SK-N-SH (cell line): ENCODE data around the gene CLDN14. TPM values are rescaled to one million over a fixed set of nuclear protein-coding genes. Genes with fewer than 3 reads are reported as not detected.

Experiments used
- CTCF ChIA-PET: fragments of 300-600, 350-600 bp; formaldehyde crosslinking; extraction: SDS; loops from one replicate; lab custom pipeline; 2021; lab: Yijun Ruan, JAX
- POLR2A ChIA-PET: fragments of 350-600 bp; sonication (Branson Sonifier 250); formaldehyde crosslinking; extraction: SDS; loops from one replicate; lab custom pipeline; 2020; ENCODE audit warnings: antibody characterized with exemption, inconsistent platforms; lab: Yijun Ruan, JAX
- DNase-seq: peaks from one replicate; pipeline ENCODE4 v3.0.0; 2012
- H2AFZ ChIP-seq: fragments of 200-600 bp; sonication (generic); 2 replicates; pipeline ENCODE4 v1.8.1; 2016; ENCODE audit warnings: antibody characterized with exemption, mild to moderate bottlenecking, low read depth
- H3F3A ChIP-seq: fragments of 200-600 bp; sonication (generic); replicated peaks from 2 replicates; pipeline ENCODE3; 2016; ENCODE audit warnings: antibody characterized with exemption, mild to moderate bottlenecking; ENCODE audit not compliant: insufficient read depth
- H3K27ac ChIP-seq, 2 experiments: fragments of 200-500 bp in 1 of 2; fragments of 200-600 bp in 1 of 2; sonication (Bioruptor generic) in 1 of 2; sonication (generic), shearing (Covaris generic) in 1 of 2; 2 replicates each; pipeline versions ENCODE4 v1.5.1 to v1.6.1; 2014 to 2016; ENCODE audit warnings: low read depth in 2 of 2, inconsistent platforms in 1 of 2, low read length in 1 of 2, mild to moderate bottlenecking in 1 of 2, mixed read lengths in 1 of 2
- H3K27me3 ChIP-seq: fragments of 200-600 bp; sonication (generic), shearing (Covaris generic); 2 replicates; pipeline ENCODE4 v1.6.1; 2016; ENCODE audit warnings: mixed run types; ENCODE audit not compliant: insufficient read depth
- H3K36me3 ChIP-seq, 2 experiments: fragments of 200-500 bp in 1 of 2; fragments of 200-600 bp in 1 of 2; sonication (Bioruptor generic) in 1 of 2; sonication (generic) in 1 of 2; replicated peaks in 1 of 2; 2 replicates each; pipeline versions ENCODE3 to v1.5.1; 2014 to 2016; ENCODE audit warnings: low read length in 1 of 2, mild to moderate bottlenecking in 1 of 2; ENCODE audit not compliant: insufficient read depth in 2 of 2, control insufficient read depth in 1 of 2
- H3K4me1 ChIP-seq, 2 experiments: fragments of 200-500 bp in 1 of 2; fragments of 200-600 bp in 1 of 2; sonication (Bioruptor generic) in 1 of 2; sonication (generic), shearing (Covaris generic) in 1 of 2; 2 replicates each; pipeline versions ENCODE4 v1.5.1 to v1.6.1; 2014 to 2016; ENCODE audit warnings: low read depth in 1 of 2, low read length in 1 of 2, mixed run types in 1 of 2; ENCODE audit not compliant: insufficient read depth in 2 of 2, control insufficient read depth in 1 of 2
- H3K4me2 ChIP-seq: fragments of 200-600 bp; sonication (generic), shearing (Covaris generic); 2 replicates; pipeline ENCODE4 v1.6.1; 2017; ENCODE audit warnings: mixed run types
- H3K4me3 ChIP-seq, 2 experiments: fragments of 200-500 bp in 1 of 2; fragments of 200-600 bp in 1 of 2; sonication (Bioruptor generic) in 1 of 2; sonication (generic), shearing (Covaris generic) in 1 of 2; 2 replicates each; pipeline versions ENCODE4 v1.5.1 to v1.8.1; 2014 to 2016; ENCODE audit warnings: low read depth in 2 of 2, inconsistent platforms in 1 of 2, low read length in 1 of 2, mild to moderate bottlenecking in 1 of 2, mixed read lengths in 1 of 2, moderate library complexity in 1 of 2
- H3K79me2 ChIP-seq: fragments of 200-600 bp; sonication (generic); 2 replicates; pipeline ENCODE4 v1.8.1; 2017; ENCODE audit warnings: mild to moderate bottlenecking; ENCODE audit not compliant: insufficient read depth
- H3K9ac ChIP-seq: fragments of 200-600 bp; sonication (generic); 2 replicates; pipeline ENCODE4 v1.6.1; 2017; ENCODE audit warnings: mixed run types
- H3K9me2 ChIP-seq: fragments of 200-600 bp; sonication (generic); 2 replicates; pipeline ENCODE4 v1.6.1; 2017; ENCODE audit warnings: mixed run types
- H3K9me3 ChIP-seq: fragments of 200-600 bp; sonication (generic); 2 replicates; pipeline ENCODE4 v1.6.1; 2017; ENCODE audit warnings: mixed run types, mild to moderate bottlenecking, moderate library complexity
- H4K20me1 ChIP-seq: fragments of 200-600 bp; sonication (generic); 2 replicates; pipeline ENCODE4 v1.6.1; 2017; ENCODE audit warnings: mild to moderate bottlenecking, mixed run types; ENCODE audit not compliant: insufficient read depth
- CHD2 ChIP-seq: fragments of 150-350 bp; IDR thresholded peaks from 2 replicates; pipeline ENCODE4 v1.6.1; 2018; ENCODE audit warnings: low read length; ENCODE audit not compliant: partially characterized antibody
- CTCF ChIP-seq: fragments of 200-600 bp; sonication (generic); IDR thresholded peaks from 2 replicates; pipeline ENCODE4 v1.6.1; 2017; ENCODE audit warnings: antibody characterized with exemption, mild to moderate bottlenecking, moderate library complexity
- ELF1 ChIP-seq: IDR thresholded peaks from 2 replicates; pipeline ENCODE4 v1.4.0; 2012
- FOSL2 ChIP-seq: IDR thresholded peaks from 2 replicates; pipeline ENCODE4 v1.4.0; 2012; ENCODE audit warnings: low read depth, mild to moderate bottlenecking, moderate library complexity, borderline replicate concordance
- JUND ChIP-seq: IDR thresholded peaks from 2 replicates; pipeline ENCODE4 v1.4.0; 2012
- MAX ChIP-seq: IDR thresholded peaks from 2 replicates; pipeline ENCODE4 v1.4.0; 2012; ENCODE audit warnings: low read depth
- MEF2A ChIP-seq: IDR thresholded peaks from 2 replicates; pipeline ENCODE4 v1.4.0; 2012; ENCODE audit warnings: low read depth, borderline replicate concordance
- NFIC ChIP-seq: IDR thresholded peaks from 2 replicates; pipeline ENCODE4 v1.4.0; 2012; ENCODE audit warnings: borderline replicate concordance
- NRF1 ChIP-seq: IDR thresholded peaks from 2 replicates; pipeline ENCODE4 v1.6.1; 2012; ENCODE audit warnings: low read depth, mild to moderate bottlenecking, low read length
- RAD21 ChIP-seq: IDR thresholded peaks from 2 replicates; pipeline ENCODE4 v1.6.1; 2012; ENCODE audit warnings: mild to moderate bottlenecking, low read length
- REST ChIP-seq: IDR thresholded peaks from 2 replicates; pipeline ENCODE4 v1.6.1; 2012; ENCODE audit warnings: mild to moderate bottlenecking, low read depth, low read length, moderate library complexity
- RXRA ChIP-seq: IDR thresholded peaks from 2 replicates; pipeline ENCODE4 v1.4.0; 2012; ENCODE audit warnings: low read depth, mild to moderate bottlenecking, borderline replicate concordance
- TAF1 ChIP-seq: IDR thresholded peaks from 2 replicates; pipeline ENCODE4 v1.6.1; 2012; ENCODE audit warnings: low read depth, mild to moderate bottlenecking, low read length, moderate library complexity, borderline replicate concordance
- TEAD4 ChIP-seq: IDR thresholded peaks from 2 replicates; pipeline ENCODE4 v1.4.0; 2012; ENCODE audit warnings: mild to moderate bottlenecking, borderline replicate concordance; ENCODE audit not compliant: insufficient read depth
- USF2 ChIP-seq: fragments of 150-350 bp; IDR thresholded peaks from 2 replicates; pipeline ENCODE4 v1.6.1; 2017; ENCODE audit warnings: antibody characterized with exemption, low read length, low read depth, borderline replicate concordance
- WGBS: methylation state at CpG from one replicate; pipeline ENCODE4 v1.1.6; 2017; ENCODE audit warnings: low lambda C conversion rate; 5-methylcytosine and 5-hydroxymethylcytosine counted together
- polyA plus RNA-seq, 3 experiments: library from polyadenylated mRNA; depleted of rRNA; stranded (reverse); fragments of >200 nt; gene quantifications; 2 replicates each; pipeline ENCODE4 v1.2.3, GENCODE V29; 2012

The CLDN14 gene
- polyA plus RNA-seq, 1 of the 3 experiments (the other 2 are of a cell fraction): not detected

GRCh38 chr21:36473203-36473602 lies 6.7 kb downstream of the CLDN14 start:
- ChIA-PET CTCF (no interaction called here), POLR2A (no interaction called here)
- H3K4me3 ChIP-seq: no peak overlapping the region
- H4K20me1 ChIP-seq: no peaks in the 10 kb centered on the region
- TF ChIP-seq MAX (no peak), RXRA (no peak), MEF2A (no peak), CHD2 (no peak), TAF1 (no peak), RAD21 (no peak), JUND (no peak), CTCF (no peak), USF2 (no peak), ELF1 (no peak), NFIC (no peak), TEAD4 (no peak), NRF1 (no peak), REST (no peak), FOSL2 (no peak)
- no peak for DNase-seq
- H3K9me3 ChIP-seq: no peaks in the 10 kb centered on the region
- peaks cover 15% of the 10 kb centered on the region for H3F3A ChIP-seq
- H3K9me2 ChIP-seq: no peaks in the 10 kb centered on the region
- H3K9ac ChIP-seq: no peak overlapping the region
- H3K4me1 ChIP-seq: no peaks in the 10 kb centered on the region; a peak in 1 of 4 replicates
- H3K27me3 ChIP-seq: no peaks in the 10 kb centered on the region
- H3K36me3 ChIP-seq: peaks cover 0 to 6% of the 10 kb centered on the region in 2 experiments
- no peaks in the 10 kb centered on the region for H3K79me2 ChIP-seq
- no peak overlapping the region for H2AFZ ChIP-seq
- H3K27ac ChIP-seq: no peak overlapping the region
- H3K4me2 ChIP-seq: no peak overlapping the region
- 56% methylated on average over 1 of the region's 1 CpG for WGBS
